Measurements from ENCODE around the gene EPHA3. TPM values are rescaled to one million over a fixed set of nuclear protein-coding genes. Genes with fewer than 3 reads are reported as not detected.

The EPHA3 gene
- total RNA-seq, 2 donors from 2014 or later = 9.4 to 11.9 TPM

DNA sequence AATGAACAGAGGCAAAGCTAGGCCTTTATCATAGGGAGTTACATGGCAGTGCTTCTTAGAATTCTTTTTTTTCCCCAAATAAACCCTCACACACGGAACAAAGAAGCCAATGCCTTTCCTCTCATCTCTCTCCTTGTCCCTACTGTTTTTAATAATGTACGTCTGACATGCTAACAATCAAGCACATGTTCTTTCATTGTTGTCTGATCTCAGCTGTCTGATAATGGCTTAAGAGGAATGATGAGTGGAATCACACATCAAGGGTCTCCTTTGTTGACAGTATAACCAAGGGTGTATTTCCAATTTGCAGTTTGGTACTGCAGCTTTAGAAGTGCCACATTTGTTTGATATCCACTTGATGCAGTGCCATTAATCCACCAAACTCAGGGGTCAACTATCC, 34.8 kb upstream of the EPHA3 start:
- H3K4me1 ChIP-seq (replicated peaks) = no peaks in the 10 kb centered on the region
- H3K27me3 ChIP-seq (replicated peaks; ENCODE audit: insufficient read depth) = no peaks in the 10 kb centered on the region
- 55% methylated on average over 2 of the region's 2 CpGs for WGBS
- no peak for DNase-seq (ENCODE audit: low spot score)
- intact Hi-C loops (cut with DNase I) = no loop called here
- no peak overlapping the region for H3K27ac ChIP-seq
- H3K36me3 ChIP-seq = no peaks in the 10 kb centered on the region
- no peaks in the 10 kb centered on the region for H3K9me3 ChIP-seq
- no peak overlapping the region for H3K4me3 ChIP-seq
- TF ChIP-seq POLR2A (IDR thresholded peaks at IDR 0.05) = no peak
- no peak for TF ChIP-seq CTCF (IDR thresholded peaks at IDR 0.05)
- no peak for TF ChIP-seq POLR2AphosphoS5 (IDR thresholded peaks at IDR 0.05)

GRCh38 chr3:89079944-89080343, 27.5 kb upstream of the EPHA3 start:
- H3K9me3 ChIP-seq = no peaks in the 10 kb centered on the region
- WGBS = 82% methylated on average over 1 of the region's 1 CpG
- H3K27ac ChIP-seq = no peak overlapping the region
- intact Hi-C loops (cut with DNase I) = no loop called here
- no peaks in the 10 kb centered on the region for H3K4me1 ChIP-seq (replicated peaks)
- no peaks in the 10 kb centered on the region for H3K27me3 ChIP-seq (replicated peaks; ENCODE audit: insufficient read depth)
- TF ChIP-seq POLR2AphosphoS5 (IDR thresholded peaks at IDR 0.05) (no peak), POLR2A (IDR thresholded peaks at IDR 0.05) (no peak), CTCF (IDR thresholded peaks at IDR 0.05) (no peak)
- no peak overlapping the region for H3K4me3 ChIP-seq
- no peak for DNase-seq (ENCODE audit: low spot score)
- no peaks in the 10 kb centered on the region for H3K36me3 ChIP-seq

DNA sequence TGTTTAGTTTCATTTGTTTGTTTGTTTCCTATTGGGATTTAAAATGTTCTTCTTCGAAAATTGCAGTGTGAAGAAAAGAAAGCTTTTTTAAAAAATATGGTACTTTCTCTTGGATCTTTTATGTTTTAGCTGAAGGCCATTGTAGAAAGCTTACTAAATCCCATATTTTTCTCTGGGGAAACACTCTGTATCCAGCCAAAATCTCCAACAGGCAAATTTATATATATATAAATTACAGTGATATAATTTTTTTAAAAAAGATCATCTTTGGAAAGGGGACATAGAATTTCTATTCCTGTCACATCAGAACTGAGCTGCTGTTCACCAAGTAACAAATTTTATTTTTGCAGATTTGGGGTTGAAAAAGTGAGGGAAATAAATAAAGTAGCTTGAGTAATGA, 19.6 kb upstream of the EPHA3 start:
- Histone ChIP-seq H3K36me3 (no peaks in the 10 kb centered on the region), H3K27ac (no peak overlapping the region), H3K4me1 (replicated peaks) (no peaks in the 10 kb centered on the region), H3K27me3 (replicated peaks; ENCODE audit: insufficient read depth) (no peaks in the 10 kb centered on the region), H3K9me3 (no peaks in the 10 kb centered on the region), H3K4me3 (no peak overlapping the region)
- no peak for DNase-seq (ENCODE audit: low spot score)
- TF ChIP-seq POLR2AphosphoS5 (IDR thresholded peaks at IDR 0.05) (no peak), CTCF (IDR thresholded peaks at IDR 0.05) (no peak), POLR2A (IDR thresholded peaks at IDR 0.05) (no peak)
- intact Hi-C loops (cut with DNase I) = no loop called here
- 78% methylated on average over 1 of the region's 1 CpG for WGBS

GRCh38 chr3:89098173-89098572, 9.2 kb upstream of the EPHA3 start:
- Histone ChIP-seq H3K4me3 (no peak overlapping the region), H3K4me1 (replicated peaks) (no peaks in the 10 kb centered on the region), H3K9me3 (no peaks in the 10 kb centered on the region), H3K27me3 (replicated peaks; ENCODE audit: insufficient read depth) (no peaks in the 10 kb centered on the region), H3K36me3 (no peaks in the 10 kb centered on the region), H3K27ac (no peak overlapping the region)
- TF ChIP-seq POLR2A (IDR thresholded peaks at IDR 0.05) (no peak), CTCF (IDR thresholded peaks at IDR 0.05) (no peak), POLR2AphosphoS5 (IDR thresholded peaks at IDR 0.05) (no peak)
- DNase-seq (ENCODE audit: low spot score) = no peak
- WGBS = 70% methylated on average over 3 of the region's 3 CpGs
- intact Hi-C loops (cut with DNase I) = no loop called here

- Histone ChIP-seq H3K27ac (no peak overlapping the region), H3K4me1 (replicated peaks) (no peaks in the 10 kb centered on the region), H3K36me3 (no peaks in the 10 kb centered on the region), H3K9me3 (no peaks in the 10 kb centered on the region), H3K27me3 (replicated peaks; ENCODE audit: insufficient read depth) (no peaks in the 10 kb centered on the region), H3K4me3 (no peak overlapping the region)
- intact Hi-C loops (cut with DNase I) = no loop called here
- no peak for DNase-seq (ENCODE audit: low spot score)
- TF ChIP-seq CTCF (IDR thresholded peaks at IDR 0.05) (peak; percentile 35 to 61 (median 58)), POLR2A (IDR thresholded peaks at IDR 0.05) (no peak), POLR2AphosphoS5 (IDR thresholded peaks at IDR 0.05) (no peak)
- 36% methylated on average over 8 of the region's 8 CpGs for WGBS
Observed at GRCh38 chr3:89098964-89099585, 8.3 kb upstream of the EPHA3 start.

All from prostate gland (tissue), 2 donors.